GM19240 (cell line): ENCODE data around the gene SLC22A4.

Experiments used
- DNase-seq: peaks from one replicate; pipeline ENCODE4 v3.0.0; 2011; ENCODE audit warnings: low spot score; ENCODE audit not compliant: insufficient read length

The SLC22A4 gene

DNA sequence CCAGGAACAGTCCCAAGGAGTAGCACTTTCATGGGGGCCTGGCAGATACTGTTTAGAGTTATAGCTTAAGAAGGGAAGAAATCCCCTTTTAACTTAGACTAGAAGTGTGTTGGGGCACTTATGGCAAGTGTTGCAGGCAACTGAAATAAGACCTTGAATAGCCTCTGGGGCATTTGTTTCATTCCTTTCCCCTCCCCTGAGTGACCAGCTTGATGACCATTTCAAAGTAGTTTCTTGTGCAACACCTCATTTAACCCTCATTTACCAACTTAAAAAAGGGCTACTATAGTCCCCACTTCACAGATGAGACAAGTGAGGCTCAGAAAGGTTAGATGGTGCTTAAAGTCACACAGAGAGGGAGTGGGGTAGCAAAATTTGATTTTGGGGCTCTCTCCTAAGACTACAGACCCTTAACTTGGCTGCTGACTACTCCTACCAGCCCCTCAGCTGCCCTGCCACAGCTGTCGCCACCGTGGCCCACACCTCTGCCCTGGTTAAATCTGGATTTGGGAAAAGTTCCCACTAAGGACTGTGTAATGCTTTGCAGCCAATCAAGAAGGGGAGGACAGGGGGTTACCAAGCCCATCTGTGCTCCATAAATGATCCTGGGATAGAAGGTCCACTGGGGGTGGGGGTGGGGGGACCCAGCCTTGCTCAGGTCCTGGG, 31.2 kb upstream of the SLC22A4 start:
- DNase-seq: no peak

DNA sequence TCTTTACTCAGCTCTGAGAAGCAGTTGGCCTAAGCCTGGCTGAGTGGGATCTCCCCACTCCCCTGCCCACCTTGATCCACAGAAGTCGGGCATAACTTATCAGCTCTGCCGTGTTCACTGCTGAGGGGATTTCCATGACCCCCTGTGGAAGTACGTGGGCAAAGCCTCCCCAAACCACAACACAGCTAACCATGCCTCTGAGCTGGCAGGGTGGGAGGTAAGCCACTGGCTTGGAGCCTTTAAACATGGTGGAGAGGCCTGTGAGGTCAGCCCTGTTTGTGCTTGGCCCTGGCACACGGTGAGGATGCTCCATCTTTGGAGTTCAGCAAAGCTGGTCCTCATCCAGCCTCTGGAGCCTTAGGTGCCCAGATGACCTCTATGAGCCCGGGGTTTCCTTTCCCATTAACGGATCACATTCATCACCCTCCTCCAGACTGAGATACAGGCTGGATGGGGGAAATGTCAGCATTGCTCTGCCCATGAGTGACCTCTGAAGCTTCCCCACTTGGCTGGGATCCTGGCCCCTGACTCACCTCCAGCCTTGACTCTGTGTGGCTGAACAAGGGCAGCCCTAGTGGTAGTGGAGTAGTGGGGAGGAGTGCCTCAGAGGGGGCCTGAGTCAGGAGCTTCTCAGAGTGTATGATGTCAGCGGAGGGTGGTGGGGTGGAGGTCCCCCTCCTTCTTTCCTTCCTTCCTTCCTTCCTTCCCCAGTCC, 30.5 kb upstream of the SLC22A4 start:
- no peak for DNase-seq

DNA sequence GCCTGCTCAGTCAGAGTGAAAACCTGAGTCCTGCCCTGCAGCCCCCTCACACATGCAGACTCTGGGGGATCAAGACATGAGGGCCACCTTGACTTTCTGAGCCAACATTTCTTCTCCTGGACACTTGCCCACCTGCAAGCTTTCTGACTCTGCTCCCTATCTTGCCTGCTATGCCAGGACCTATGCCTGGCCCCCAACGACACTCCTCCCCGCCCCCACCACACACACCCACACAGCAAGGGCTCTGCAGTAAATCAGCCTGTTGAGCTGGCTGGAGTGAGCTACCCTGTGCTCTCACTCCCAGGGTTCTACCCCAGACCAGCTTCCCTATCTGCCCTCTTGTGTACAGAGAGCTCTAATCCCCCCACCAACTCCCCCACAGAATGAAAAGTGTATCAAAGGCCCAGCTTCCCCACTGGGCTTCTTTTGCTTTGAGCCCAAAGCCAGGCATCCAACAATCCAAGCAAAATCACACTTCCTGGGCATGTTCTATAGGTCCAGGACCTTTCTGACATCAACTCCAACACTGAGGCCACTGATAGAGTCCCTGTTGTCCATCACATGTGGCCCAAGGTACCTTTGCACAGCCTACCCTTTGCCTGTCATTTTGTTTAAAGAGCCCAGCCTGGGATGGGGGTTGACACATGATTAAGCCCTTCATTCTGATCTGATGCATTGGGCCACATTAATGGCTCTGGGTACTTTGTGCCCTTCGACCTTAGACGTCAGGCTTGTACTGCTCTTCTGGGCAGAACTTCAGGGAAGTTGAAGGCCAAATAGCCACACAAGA, 29.5 kb upstream of the SLC22A4 start:
- DNase-seq: no peak

DNA sequence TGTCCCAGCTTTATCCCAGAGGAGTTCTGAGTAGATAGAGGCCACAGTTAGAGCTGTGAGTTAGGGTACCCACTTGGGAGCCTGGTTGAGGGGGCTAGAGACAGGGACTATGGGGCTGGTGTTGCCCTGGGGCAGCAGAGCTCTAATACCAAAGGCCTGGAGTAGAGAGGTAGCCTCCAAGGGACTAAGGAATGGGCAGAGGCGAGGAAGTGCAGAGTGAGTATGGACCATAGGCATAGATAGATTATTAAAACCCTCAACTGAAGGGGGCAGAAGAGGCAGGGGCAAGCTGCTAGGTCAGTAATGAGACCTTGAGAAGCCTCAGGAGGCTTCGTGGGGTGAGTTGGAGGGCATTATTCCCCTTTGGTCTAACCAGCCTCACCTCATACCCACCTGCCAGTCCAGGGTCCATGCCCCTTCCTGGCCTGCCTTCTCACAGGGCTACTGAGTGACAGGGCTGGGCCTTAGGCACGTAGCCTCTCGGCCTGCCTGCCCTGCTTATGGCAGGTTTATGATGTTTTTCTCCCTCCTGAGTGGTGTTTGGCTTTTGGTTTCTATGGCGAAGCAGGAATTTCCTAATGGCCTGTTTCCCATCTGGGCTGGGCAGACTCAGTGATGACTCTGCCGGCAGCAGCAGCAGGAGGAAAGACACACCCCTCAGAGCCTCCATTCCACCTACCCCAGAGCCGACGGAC, 28.7 kb upstream of the SLC22A4 start:
- DNase-seq: no peak

DNA sequence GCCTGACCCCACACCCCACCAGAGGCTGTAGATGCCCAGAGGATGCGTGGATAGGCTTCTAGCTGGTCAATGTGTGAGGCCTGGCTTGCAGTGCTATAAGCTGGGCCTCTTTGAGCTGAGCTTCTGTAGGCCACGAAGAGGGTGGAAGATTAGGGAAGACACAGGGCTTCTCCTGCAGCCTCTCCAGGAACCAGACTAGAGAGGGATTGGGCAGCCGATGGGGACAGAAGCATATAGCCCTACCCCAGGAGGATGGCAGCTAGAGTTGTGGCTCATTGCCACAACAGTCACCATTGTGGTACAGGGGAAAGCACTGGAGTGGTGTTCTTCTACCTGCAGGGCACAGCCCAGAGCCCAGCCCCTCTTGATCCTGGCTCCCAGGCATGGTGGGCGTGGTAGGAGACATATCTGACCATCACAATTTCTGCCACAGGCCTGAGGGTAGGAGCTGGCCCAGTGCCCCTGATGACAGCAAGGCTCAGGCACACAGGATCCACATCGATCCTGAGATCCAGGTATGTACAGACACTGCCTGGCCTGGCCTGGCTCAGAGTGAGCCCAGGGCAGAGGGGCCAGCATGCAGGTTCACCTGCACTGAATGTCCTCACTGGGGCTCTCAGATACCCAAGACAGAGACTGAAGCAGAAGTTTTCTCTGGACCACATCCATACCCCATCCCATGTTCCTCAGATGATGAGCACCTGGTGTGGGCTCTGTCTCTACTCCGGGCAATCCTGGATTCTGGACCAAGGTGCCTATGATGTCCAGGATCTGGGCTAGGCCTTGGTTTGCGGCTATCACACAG, 28.0 kb upstream of the SLC22A4 start:
- no peak for DNase-seq

DNA sequence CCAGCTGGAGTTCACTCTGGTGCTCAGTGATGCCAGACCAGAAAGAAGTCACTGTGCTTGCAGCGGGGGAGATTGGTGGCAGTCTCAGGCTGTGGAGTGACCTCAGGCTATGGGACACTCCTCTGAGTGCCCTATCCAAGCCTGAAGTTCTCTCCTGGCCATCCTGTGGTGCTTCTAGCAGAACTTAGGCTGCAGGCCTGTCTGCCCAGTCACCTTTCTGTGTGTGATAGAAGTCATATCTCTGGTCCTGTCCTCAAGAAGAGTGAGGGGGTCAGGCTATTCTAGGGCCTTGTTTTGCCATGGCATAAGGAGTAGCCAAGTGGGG, 27.4 kb upstream of the SLC22A4 start:
- DNase-seq: no peak

DNA sequence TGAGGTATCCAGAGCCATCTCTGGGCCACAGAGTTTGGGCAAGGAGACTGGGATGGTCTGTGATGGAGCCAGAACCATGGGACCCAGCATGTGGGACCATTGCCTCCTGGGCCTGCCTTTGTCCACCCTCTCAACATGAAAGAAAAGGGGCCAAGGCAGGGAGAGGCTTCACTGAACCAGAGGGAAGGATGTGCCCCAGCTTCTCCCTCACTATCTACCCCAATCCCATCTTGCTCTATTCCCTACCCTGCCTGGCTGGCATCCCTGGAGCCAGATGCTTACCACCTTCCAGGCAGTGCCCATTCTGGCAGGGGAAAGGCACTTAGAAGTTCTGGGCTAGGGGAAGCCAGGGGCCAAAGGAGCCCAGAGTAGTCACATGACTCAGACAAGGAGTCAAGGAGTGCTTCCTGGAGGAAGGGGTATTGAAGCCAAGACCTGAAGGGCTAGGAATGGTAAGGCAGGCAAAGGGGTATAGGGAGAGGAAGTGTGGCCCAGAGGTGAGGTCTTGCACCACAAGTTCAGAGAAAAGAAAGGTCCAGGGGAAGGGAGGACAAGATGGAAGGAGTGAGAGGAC, 26.9 kb upstream of the SLC22A4 start:
- no peak for DNase-seq

DNA sequence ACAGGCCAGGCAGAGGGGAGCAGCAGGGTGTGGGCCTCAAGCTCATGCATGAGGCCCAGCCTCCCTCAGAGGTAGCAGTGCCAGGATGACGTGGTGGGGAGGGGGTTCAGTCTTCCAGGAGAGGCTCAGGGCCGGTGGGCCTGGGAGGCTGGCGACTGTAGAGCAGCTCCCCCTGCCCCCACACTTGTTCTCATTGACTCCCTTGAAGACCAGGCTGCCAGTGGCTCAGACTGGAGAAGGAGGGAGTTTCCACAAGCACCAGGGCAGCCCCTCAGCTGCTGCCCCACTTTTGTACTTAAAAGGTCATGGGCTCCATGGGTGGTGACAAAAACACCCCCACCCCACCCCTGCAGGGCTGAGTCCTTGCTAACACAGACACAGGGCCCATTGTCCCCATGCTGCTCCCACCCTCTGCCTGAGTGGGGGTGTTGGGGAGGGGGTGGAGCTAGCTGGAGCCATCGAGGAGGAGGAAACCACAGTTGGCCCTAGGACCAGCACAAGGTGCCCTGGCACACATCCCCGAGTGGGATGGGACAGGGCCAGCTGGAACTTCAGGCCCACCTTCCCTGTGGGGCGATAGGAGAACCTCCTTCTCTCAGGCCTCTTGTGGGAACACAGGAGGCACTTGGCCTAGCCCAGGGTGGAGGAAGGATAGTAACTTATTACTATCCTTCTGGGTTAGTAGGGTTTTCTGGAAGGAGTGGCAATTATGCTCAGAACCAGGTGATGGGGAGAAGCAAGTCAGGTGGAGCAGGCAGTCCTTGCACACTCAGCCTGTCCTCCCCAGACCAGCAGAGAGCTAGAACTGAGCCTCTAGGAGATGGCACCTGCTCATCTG, 26.0 kb upstream of the SLC22A4 start:
- no peak for DNase-seq

DNA sequence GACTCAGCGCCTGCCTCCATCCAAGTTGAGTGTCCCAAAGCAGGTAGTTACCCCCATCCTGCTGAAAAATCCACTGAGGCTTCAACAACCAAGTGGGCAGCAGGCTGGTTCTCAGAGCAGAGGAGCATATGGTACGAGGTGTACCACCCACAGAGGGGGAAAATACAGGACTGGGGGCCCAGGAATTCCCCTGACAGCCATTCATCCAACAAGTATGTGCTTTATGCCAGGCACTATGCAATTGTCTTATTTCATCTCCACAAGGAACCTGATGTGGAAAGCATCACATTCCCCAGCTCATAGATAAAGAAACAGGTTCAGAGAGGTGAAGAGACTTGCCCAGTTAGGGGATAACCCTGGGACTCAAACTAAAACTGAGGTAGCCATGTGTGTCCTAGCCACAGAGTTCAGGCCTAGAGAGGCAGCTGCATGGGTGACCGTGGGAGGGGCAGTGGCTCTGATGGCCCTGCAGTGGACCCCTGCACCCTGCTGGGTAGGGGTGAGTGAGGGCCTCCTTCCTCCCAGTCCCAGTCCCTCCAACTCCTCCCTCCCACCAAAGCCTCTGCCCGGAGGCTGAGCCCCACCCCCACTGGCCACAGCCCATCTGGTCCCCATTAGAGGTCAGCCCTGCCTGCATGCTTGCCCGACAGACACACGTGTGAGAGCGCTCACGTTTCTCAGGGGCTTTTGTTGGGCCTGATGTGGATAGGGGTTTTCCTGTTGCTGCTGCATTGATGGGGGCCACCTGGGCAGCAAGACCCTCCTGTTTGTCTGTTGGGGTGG, 25.2 kb upstream of the SLC22A4 start:
- no peak for DNase-seq

DNA sequence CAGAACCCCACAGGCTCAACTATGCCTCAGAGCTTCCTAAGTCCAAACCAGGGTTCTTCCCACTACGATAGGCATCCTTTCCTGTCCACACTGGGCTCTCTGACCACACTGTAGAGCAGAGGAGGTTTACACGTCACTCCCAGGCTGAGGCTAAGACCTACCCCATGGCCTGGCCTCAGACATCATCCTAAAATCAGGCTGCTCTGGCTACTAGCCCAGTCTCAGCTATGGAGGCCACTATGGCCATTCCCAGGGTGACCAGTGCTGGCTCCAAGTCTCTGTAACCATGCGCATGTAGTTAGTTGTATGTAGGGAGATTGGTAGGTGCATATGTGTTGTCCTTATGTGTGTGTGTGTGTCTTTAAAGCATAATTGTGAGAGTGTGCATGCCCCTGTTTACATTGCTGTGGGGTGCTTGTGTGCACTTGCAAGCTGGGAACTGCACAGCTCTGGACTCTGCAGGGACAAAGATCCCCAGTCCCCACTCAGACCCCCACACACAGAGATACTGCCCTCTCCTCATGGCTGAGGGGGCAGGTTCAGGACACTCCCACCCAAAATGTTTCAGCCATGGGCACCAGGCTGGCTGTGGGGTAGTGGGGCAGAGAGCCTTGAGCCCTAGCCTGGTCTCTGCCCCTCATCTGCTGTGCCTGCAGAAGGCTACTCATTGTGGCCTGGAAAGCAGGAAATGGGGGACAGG, 24.4 kb upstream of the SLC22A4 start:
- no peak for DNase-seq

DNA sequence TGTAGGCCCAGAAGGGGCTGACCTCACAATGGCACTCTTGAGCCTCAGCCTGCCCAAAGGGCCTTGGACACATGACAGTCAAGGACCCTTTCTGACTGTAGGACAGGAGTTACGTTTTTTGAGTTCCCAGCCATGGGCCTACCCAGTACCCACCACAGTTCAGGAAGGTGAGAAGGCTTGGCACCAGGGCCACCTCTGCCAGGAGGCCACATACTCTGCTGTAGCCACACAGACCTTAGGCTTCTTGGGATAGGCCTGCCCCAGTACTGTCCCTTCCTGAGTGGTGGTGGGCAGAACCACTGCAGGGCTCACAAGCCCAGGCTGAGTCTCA, 23.9 kb upstream of the SLC22A4 start:
- no peak for DNase-seq

DNA sequence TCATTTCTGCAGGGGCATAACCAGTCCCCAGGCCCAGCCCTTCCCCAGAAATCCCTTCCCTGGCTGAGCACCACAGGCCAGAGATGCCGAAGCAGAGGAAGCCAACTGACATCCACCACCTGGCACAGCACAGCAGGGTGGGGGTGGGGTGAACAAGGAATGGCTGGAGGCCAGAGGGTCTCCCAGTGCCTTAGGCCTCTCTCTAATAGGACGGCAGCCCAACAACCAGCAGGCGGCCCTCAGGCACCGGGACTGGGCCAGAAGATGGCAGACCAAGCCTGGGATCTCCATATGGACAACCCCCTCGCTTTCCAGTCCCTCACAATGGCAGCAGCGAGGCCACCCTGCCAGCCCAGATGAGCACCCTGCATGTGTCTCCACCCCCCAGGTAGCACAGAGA, 23.5 kb upstream of the SLC22A4 start:
- no peak for DNase-seq

DNA sequence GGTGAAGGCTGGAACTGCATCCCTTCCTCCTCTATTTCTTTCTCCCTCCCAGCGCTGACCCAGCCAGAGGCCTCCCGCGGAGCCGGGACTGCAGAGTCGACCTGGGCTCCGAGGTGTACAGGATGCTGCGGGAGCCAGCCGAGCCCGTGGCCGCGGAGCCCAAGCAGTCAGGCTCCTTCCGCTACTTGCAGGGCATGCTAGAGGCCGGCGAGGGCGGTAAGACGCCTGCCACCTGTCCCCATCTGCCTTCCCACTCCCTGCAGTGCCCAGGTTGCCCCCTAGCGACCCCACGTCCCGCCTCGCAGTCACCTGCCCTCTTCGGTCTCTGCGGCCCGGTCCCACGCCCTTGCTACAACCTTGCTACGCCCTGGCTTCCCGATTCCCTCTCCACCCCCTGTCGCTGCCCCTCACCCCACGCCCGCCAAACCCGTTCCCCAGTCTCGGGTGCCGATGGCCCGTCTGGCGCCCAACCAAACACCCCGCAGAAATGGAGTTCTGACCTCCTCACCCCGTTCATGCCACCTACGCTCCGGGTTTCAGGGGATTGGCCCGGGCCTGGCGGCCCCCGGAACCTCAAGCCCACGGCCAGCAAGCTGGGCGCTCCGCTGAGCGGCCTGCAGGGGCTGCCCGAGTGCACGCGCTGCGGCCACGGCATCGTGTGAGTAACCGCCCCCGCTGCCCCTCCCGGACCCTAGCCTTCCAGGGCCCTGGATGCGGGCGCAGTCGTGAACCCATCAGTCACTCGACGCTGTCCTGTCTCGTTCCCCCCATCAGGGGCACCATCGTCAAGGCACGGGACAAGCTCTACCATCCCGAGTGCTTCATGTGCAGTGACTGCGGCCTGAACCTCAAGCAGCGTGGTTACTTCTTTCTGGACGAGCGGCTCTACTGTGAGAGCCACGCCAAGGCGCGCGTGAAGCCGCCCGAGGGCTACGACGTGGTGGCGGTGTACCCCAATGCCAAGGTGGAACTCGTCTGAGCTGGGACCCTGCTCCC, 22.6 kb upstream of the SLC22A4 start:
- DNase-seq: no peak

DNA sequence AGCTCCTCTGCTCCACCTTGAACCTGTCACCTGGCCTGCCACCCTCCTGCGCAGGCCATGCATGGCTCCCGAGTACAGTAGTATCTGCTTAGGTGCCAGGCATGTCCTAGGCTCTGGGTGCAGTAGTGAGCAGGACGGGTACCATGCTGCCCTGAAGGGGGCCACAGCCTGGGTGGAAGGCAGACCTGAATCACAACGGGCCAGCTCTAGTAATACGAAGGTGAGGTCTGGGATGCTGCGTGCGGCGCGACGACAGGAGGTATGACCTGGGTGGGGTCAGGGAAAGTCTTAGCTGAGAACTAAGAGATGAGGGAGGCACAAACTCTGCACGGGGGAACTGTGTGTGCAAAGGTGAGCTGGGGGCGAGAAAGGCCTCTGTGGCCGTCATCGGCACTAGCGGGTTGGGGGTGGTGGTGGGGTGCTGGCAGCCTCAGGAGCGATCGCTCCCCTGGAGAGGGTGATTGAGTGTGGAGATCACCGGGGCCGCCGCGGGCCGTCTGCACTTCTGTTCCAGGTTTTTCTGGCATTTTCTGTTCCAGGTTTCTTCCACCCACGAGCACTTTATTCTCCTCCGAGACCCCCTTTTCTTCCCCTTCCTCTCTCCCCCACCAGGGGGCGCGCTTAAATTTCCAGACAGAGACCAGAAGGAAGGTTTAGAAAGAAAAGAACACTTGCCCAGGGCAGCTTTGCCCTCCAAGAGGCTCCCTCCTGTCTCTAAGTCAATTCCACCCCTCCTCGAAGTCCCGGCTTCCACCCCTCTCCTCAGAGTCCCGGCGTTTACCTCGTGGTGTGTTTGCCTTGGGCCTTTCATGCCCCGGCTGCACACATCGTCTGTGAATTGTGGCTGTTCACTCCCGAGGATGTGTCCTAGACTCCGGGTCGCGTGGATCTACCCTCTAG, 21.6 kb upstream of the SLC22A4 start:
- peak; percentile 47 for DNase-seq

DNA sequence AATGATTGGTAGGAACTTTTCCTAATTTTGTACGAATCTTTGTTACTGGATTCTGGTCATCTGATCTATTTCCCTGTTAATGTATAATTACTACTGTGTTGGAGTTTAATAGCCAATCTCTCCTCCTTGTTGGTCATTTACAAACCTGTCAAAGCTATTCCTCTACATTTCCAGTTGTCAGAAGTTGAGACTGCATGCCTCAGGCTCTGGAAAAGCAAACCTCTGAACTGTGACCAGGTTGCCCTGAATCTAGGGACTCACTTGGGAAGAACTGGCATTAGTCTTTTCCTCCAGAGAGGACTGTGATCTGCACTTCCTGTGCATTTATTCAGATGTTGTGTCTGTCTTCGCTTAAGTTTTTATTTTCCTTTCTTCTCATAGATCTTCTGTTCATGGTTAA, 20.6 kb upstream of the SLC22A4 start:
- no peak for DNase-seq

DNA sequence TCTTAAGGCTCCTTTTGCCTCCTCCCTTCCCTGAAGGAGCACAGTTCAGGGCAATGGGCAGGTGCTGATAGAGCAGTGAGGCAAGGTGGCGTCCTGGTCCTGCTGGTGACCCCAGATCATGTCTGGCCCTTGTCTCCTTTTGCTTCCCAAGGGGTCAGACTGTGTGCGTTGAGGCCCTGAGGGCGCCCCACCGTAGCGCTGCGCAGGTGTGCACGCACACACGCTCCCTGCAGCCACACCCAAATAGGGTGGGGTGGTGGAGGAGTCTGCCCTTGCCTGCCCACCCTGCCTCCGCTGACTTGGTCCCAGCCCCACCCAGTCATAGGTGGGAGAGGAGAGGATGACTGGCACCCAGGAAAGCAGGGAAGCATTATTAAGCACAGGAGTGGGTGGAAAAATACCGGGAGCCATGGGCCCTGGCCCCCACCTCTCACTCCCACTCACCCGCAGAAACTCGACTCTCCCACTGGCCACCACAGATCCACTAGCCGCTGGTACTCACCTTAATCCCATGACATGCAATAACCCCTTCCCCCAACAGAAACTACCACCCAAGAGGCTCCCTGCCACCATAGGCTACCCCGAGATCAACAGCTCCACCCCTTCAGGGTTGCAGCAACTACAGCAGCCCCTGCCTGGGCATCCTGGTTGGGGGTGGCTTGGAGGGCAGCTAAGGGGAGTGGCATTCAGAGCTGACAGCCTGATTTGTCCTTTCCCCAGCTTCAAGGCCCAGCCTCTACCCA, 20.0 kb upstream of the SLC22A4 start:
- DNase-seq: no peak
